ENCODE results near the gene TLE1. TPM values are rescaled to one million over a fixed set of nuclear protein-coding genes. Genes with fewer than 3 reads are reported as not detected.

Gene TLE1
- total and polyA plus RNA-seq, 2 donors, result 7.0 to 24.1 TPM

- no peaks in the 10 kb centered on the region for H3K36me3 ChIP-seq (ENCODE audit: control insufficient read depth in 2 of 2, insufficient read depth in 2 of 2, low read length in 1 of 2)
Measured at GRCh38 chr9:81588148-81588871, 101.0 kb downstream of the TLE1 start.

DNA sequence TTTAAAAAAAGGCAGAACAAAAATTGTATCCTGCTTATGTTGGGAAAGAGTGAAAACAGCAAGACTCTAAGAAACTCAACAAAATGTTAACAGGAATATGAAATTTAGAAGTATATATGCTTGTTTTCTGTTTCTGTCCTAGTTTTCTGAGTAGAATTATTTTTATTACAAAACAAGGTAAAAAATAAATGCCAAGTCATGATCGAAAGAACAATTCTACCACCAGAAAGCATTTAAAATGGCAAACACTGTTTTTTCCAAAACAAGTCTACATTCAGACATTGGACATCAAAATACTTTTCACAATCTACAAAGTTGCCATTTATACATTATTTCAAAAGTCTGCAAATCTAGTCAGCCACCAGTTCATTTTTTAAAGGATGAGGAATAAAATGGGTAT lies 102.6 kb downstream of the TLE1 start:
- DNase-seq (ENCODE audit: low read depth in 6 of 9, low spot score in 9 of 9), result no peak
- Histone ChIP-seq H3K27ac (ENCODE audit: low read depth in 1 of 2, low read length in 1 of 2) (no peak overlapping the region), H3K4me3 (ENCODE audit: low read length in 2 of 2) (no peak overlapping the region), H3K36me3 (ENCODE audit: control insufficient read depth in 2 of 2, insufficient read depth in 2 of 2, low read length in 1 of 2) (no peaks in the 10 kb centered on the region), H3K4me1 (ENCODE audit: control insufficient read depth in 2 of 2, insufficient read depth in 2 of 2, low read length in 2 of 2) (peaks cover 0 to 7% of the 10 kb centered on the region in 2 donors), H3K9me3 (ENCODE audit: control insufficient read depth in 2 of 2, insufficient read depth in 1 of 2, low read length in 1 of 2) (no peaks in the 10 kb centered on the region), H3K27me3 (ENCODE audit: control insufficient read depth in 2 of 2, insufficient read depth in 1 of 2, low read length in 1 of 2) (no peaks in the 10 kb centered on the region)
- 88% methylated on average over 1 of the region's 1 CpG for WGBS

More at GRCh38 chr9:81588148-81588871, 101.0 kb downstream of the TLE1 start:
- no peaks in the 10 kb centered on the region for H3K27me3 ChIP-seq (ENCODE audit: control insufficient read depth in 2 of 2, insufficient read depth in 1 of 2, low read length in 1 of 2)
- no peak overlapping the region for H3K27ac ChIP-seq (ENCODE audit: low read depth in 1 of 2, low read length in 1 of 2)
- no peak for DNase-seq (ENCODE audit: low read depth in 6 of 9, low spot score in 9 of 9)
- H3K4me1 ChIP-seq (ENCODE audit: control insufficient read depth in 2 of 2, insufficient read depth in 2 of 2, low read length in 2 of 2), result peaks cover 0 to 7% of the 10 kb centered on the region in 2 donors
- no peaks in the 10 kb centered on the region for H3K9me3 ChIP-seq (ENCODE audit: control insufficient read depth in 2 of 2, insufficient read depth in 1 of 2, low read length in 1 of 2)
- 95% methylated on average over 15 of the region's 15 CpGs for WGBS
- no peak overlapping the region for H3K4me3 ChIP-seq (ENCODE audit: low read length in 2 of 2)

DNA sequence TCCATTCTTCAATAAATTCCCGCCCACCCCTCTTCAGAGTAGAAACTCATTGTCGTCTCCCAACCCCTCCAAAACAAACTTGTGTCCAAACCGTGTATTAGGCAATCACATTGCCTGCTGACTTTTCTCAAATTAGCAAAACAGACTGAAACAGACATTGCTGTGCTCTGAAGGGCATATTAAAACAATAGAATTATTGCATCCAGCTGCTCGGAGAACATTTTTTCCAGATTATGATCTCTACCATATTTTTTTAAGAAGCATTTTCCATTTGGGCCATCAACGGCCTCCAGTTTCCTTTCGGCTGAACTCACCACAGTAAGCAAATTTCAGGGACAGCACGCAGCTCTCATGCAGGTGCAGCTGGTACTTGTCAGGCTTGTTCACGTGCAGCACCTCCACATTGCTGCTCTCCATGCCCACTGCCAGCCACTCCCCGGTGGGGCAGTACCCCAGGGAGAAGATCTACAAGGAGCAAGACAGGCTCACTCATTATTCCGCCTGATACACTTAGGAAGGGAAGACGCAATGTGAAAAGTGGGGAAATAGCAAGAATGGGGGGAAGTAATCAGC lies 104.1 kb downstream of the TLE1 start:
- no peaks in the 10 kb centered on the region for H3K36me3 ChIP-seq (ENCODE audit: control insufficient read depth in 2 of 2, insufficient read depth in 2 of 2, low read length in 1 of 2)
- DNase-seq (ENCODE audit: low read depth in 6 of 9, low spot score in 9 of 9), result no peak
- peaks cover 0 to 6% of the 10 kb centered on the region in 2 donors for H3K4me1 ChIP-seq (ENCODE audit: control insufficient read depth in 2 of 2, insufficient read depth in 2 of 2, low read length in 2 of 2)
- H3K27me3 ChIP-seq (ENCODE audit: control insufficient read depth in 2 of 2, insufficient read depth in 1 of 2, low read length in 1 of 2), result no peaks in the 10 kb centered on the region
- WGBS, result 96% methylated on average over 11 of the region's 11 CpGs
- no peaks in the 10 kb centered on the region for H3K9me3 ChIP-seq (ENCODE audit: control insufficient read depth in 2 of 2, insufficient read depth in 1 of 2, low read length in 1 of 2)
- H3K4me3 ChIP-seq (ENCODE audit: low read length in 2 of 2), result no peak overlapping the region
- H3K27ac ChIP-seq (ENCODE audit: low read depth in 1 of 2, low read length in 1 of 2), result no peak overlapping the region

- Histone ChIP-seq H3K9me3 (ENCODE audit: control insufficient read depth in 2 of 2, insufficient read depth in 1 of 2, low read length in 1 of 2) (no peaks in the 10 kb centered on the region), H3K4me3 (ENCODE audit: low read length in 2 of 2) (no peak overlapping the region), H3K27ac (ENCODE audit: low read depth in 1 of 2, low read length in 1 of 2) (no peak overlapping the region), H3K36me3 (ENCODE audit: control insufficient read depth in 2 of 2, insufficient read depth in 2 of 2, low read length in 1 of 2) (no peaks in the 10 kb centered on the region), H3K4me1 (ENCODE audit: control insufficient read depth in 2 of 2, insufficient read depth in 2 of 2, low read length in 2 of 2) (no peaks in the 10 kb centered on the region), H3K27me3 (ENCODE audit: control insufficient read depth in 2 of 2, insufficient read depth in 1 of 2, low read length in 1 of 2) (no peaks in the 10 kb centered on the region)
- DNase-seq (ENCODE audit: low read depth in 6 of 9, low spot score in 9 of 9), result no peak
- WGBS, result 98% methylated on average over 8 of the region's 8 CpGs
Measured at GRCh38 chr9:81584099-81584498, 105.2 kb downstream of the TLE1 start.

GRCh38 chr9:81581986-81582385 lies 107.4 kb downstream of the TLE1 start:
- DNase-seq (ENCODE audit: low read depth in 6 of 9, low spot score in 9 of 9), result no peak
- no peaks in the 10 kb centered on the region for H3K9me3 ChIP-seq (ENCODE audit: control insufficient read depth in 2 of 2, insufficient read depth in 1 of 2, low read length in 1 of 2)
- no peaks in the 10 kb centered on the region for H3K36me3 ChIP-seq (ENCODE audit: control insufficient read depth in 2 of 2, insufficient read depth in 2 of 2, low read length in 1 of 2)
- no peaks in the 10 kb centered on the region for H3K27me3 ChIP-seq (ENCODE audit: control insufficient read depth in 2 of 2, insufficient read depth in 1 of 2, low read length in 1 of 2)
- no peaks in the 10 kb centered on the region for H3K4me1 ChIP-seq (ENCODE audit: control insufficient read depth in 2 of 2, insufficient read depth in 2 of 2, low read length in 2 of 2)
- no peak overlapping the region for H3K27ac ChIP-seq (ENCODE audit: low read depth in 1 of 2, low read length in 1 of 2)
- WGBS, result 83% methylated on average over 3 of the region's 3 CpGs
- H3K4me3 ChIP-seq (ENCODE audit: low read length in 2 of 2), result no peak overlapping the region

- Histone ChIP-seq H3K4me1 (ENCODE audit: control insufficient read depth in 2 of 2, insufficient read depth in 2 of 2, low read length in 2 of 2) (no peaks in the 10 kb centered on the region), H3K9me3 (ENCODE audit: control insufficient read depth in 2 of 2, insufficient read depth in 1 of 2, low read length in 1 of 2) (no peaks in the 10 kb centered on the region), H3K27me3 (ENCODE audit: control insufficient read depth in 2 of 2, insufficient read depth in 1 of 2, low read length in 1 of 2) (no peaks in the 10 kb centered on the region), H3K4me3 (ENCODE audit: low read length in 2 of 2) (no peak overlapping the region), H3K36me3 (ENCODE audit: control insufficient read depth in 2 of 2, insufficient read depth in 2 of 2, low read length in 1 of 2) (no peaks in the 10 kb centered on the region), H3K27ac (ENCODE audit: low read depth in 1 of 2, low read length in 1 of 2) (no peak overlapping the region)
- DNase-seq (ENCODE audit: low read depth in 6 of 9, low spot score in 9 of 9), result no peak
- WGBS, result 96% methylated on average over 4 of the region's 4 CpGs
Measured at GRCh38 chr9:81579381-81579780, 110.0 kb downstream of the TLE1 start.

DNA sequence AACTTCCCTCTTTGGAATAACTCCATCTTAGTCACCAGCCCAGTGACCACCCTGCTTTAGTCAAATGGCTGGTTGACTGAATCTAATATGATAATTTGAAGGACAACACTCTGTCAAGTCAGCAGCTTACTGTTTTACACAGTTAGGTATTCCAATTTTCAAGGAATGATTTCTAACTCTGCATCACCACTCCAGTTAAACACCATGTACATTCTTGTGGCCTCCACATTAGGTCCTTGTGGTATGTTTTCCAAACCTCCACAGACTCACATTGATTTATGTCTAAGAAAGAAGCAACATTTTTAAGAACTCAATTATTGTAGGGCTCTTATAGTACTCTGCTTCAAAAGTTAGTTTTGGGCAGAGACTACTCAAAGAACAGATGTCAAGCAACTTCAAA lies 110.7 kb downstream of the TLE1 start:
- Histone ChIP-seq H3K36me3 (ENCODE audit: control insufficient read depth in 2 of 2, insufficient read depth in 2 of 2, low read length in 1 of 2) (no peaks in the 10 kb centered on the region), H3K9me3 (ENCODE audit: control insufficient read depth in 2 of 2, insufficient read depth in 1 of 2, low read length in 1 of 2) (no peaks in the 10 kb centered on the region), H3K27me3 (ENCODE audit: control insufficient read depth in 2 of 2, insufficient read depth in 1 of 2, low read length in 1 of 2) (no peaks in the 10 kb centered on the region), H3K27ac (ENCODE audit: low read depth in 1 of 2, low read length in 1 of 2) (no peak overlapping the region), H3K4me1 (ENCODE audit: control insufficient read depth in 2 of 2, insufficient read depth in 2 of 2, low read length in 2 of 2) (no peaks in the 10 kb centered on the region), H3K4me3 (ENCODE audit: low read length in 2 of 2) (no peak overlapping the region)
- DNase-seq (ENCODE audit: low read depth in 6 of 9, low spot score in 9 of 9), result no peak

GRCh38 chr9:81575956-81576355 lies 113.4 kb downstream of the TLE1 start:
- 32% methylated on average over 2 of the region's 2 CpGs for WGBS
- Histone ChIP-seq H3K36me3 (ENCODE audit: control insufficient read depth in 2 of 2, insufficient read depth in 2 of 2, low read length in 1 of 2) (no peaks in the 10 kb centered on the region), H3K4me1 (ENCODE audit: control insufficient read depth in 2 of 2, insufficient read depth in 2 of 2, low read length in 2 of 2) (no peaks in the 10 kb centered on the region)

DNA sequence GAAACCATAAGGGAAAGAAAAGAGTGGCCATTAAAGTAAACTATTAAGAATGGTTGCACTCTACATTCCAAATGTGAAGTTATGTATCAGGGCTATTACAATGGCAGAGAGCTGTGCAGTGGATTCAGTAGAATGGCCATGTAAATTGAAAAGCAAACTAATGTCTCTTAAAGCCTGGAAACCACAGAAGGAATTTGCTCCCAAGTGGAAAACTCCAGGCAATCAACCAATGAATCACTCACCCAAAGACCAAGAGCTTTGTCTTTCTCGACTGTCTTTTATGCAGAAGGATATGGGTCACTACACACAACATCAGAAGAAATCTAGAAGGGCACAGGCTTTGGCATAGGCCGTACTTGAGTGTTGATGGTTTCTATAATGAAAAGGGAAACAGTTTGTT lies 114.9 kb downstream of the TLE1 start:
- Histone ChIP-seq H3K27ac (ENCODE audit: low read depth in 1 of 2, low read length in 1 of 2) (no peak overlapping the region), H3K9me3 (ENCODE audit: control insufficient read depth in 2 of 2, insufficient read depth in 1 of 2, low read length in 1 of 2) (no peaks in the 10 kb centered on the region), H3K4me1 (ENCODE audit: control insufficient read depth in 2 of 2, insufficient read depth in 2 of 2, low read length in 2 of 2) (no peaks in the 10 kb centered on the region), H3K4me3 (ENCODE audit: low read length in 2 of 2) (no peak overlapping the region), H3K27me3 (ENCODE audit: control insufficient read depth in 2 of 2, insufficient read depth in 1 of 2, low read length in 1 of 2) (no peaks in the 10 kb centered on the region), H3K36me3 (ENCODE audit: control insufficient read depth in 2 of 2, insufficient read depth in 2 of 2, low read length in 1 of 2) (no peaks in the 10 kb centered on the region)
- no peak for DNase-seq (ENCODE audit: low read depth in 6 of 9, low spot score in 9 of 9)
- 94% methylated on average over 2 of the region's 2 CpGs for WGBS

More at GRCh38 chr9:81575956-81576355, 113.4 kb downstream of the TLE1 start:
- no peaks in the 10 kb centered on the region for H3K27me3 ChIP-seq (ENCODE audit: control insufficient read depth in 2 of 2, insufficient read depth in 1 of 2, low read length in 1 of 2)
- H3K27ac ChIP-seq (ENCODE audit: low read depth in 1 of 2, low read length in 1 of 2), result no peak overlapping the region
- H3K4me3 ChIP-seq (ENCODE audit: low read length in 2 of 2), result no peak overlapping the region
- H3K9me3 ChIP-seq (ENCODE audit: control insufficient read depth in 2 of 2, insufficient read depth in 1 of 2, low read length in 1 of 2), result no peaks in the 10 kb centered on the region
- DNase-seq (ENCODE audit: low read depth in 6 of 9, low spot score in 9 of 9), result no peak
